ENCODE results near the gene GPC5. TPM values are rescaled to one million over a fixed set of nuclear protein-coding genes. Genes with fewer than 3 reads are reported as not detected.
"Not testable (repeated sequence)": the region's sequence is repeated elsewhere in the genome, so short reads cannot be mapped to it uniquely, and the experiment has no call there.

GPC5 gene
- total RNA-seq, 1 donor = not detected

- TF ChIP-seq, protein P1, sequence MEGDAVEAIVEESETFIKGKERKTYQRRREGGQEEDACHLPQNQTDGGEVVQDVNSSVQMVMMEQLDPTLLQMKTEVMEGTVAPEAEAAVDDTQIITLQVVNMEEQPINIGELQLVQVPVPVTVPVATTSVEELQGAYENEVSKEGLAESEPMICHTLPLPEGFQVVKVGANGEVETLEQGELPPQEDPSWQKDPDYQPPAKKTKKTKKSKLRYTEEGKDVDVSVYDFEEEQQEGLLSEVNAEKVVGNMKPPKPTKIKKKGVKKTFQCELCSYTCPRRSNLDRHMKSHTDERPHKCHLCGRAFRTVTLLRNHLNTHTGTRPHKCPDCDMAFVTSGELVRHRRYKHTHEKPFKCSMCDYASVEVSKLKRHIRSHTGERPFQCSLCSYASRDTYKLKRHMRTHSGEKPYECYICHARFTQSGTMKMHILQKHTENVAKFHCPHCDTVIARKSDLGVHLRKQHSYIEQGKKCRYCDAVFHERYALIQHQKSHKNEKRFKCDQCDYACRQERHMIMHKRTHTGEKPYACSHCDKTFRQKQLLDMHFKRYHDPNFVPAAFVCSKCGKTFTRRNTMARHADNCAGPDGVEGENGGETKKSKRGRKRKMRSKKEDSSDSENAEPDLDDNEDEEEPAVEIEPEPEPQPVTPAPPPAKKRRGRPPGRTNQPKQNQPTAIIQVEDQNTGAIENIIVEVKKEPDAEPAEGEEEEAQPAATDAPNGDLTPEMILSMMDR (IDR thresholded peaks at IDR 0.05; ENCODE audit: insufficient read depth, low read depth, low read length) = no peak
- no peak for DNase-seq (ENCODE audit: low read depth)
- no peak overlapping the region for H3K4me3 ChIP-seq (ENCODE audit: low read depth, low read length)
Observed at GRCh38 chr13:91774397-91774796, 376.0 kb downstream of the GPC5 start.

DNA sequence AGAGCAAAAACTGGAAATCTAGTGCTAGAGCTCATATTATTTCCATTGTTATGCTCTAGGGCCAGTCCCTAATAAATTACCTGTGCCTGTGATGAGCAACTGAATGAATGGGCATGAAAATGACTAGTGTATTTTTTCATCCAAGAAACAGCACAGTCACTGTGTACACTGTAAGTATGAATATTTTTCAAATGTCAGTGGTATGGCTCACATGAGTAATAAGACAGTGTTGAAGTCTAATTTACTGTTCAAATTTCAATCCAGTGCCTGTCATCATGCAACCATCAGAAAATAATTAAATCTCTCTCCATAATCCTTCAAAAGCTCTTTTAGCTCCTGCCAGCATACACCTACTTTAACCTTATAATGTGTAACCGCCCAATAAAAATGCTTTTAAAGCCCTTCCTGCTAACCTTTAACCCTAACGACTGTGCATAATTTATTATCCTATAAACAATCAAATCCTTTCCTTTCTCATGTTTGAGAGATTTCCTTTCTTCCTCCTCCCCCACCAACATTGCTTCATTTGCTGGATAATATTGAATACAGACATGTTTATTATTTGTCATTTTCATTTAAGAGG lies 378.3 kb downstream of the GPC5 start:
- H3K4me3 ChIP-seq (ENCODE audit: low read depth, low read length) = no peak overlapping the region
- DNase-seq (ENCODE audit: low read depth) = no peak
- TF ChIP-seq, protein P1 (IDR thresholded peaks at IDR 0.05; ENCODE audit: insufficient read depth, low read depth, low read length) = no peak

- TF ChIP-seq, protein P1 (IDR thresholded peaks at IDR 0.05; ENCODE audit: insufficient read depth, low read depth, low read length) = no peak
- DNase-seq (ENCODE audit: low read depth) = no peak
- no peak overlapping the region for H3K4me3 ChIP-seq (ENCODE audit: low read depth, low read length)
Observed at GRCh38 chr13:91778123-91778522, 379.7 kb downstream of the GPC5 start.

GRCh38 chr13:91781982-91782691 lies 383.7 kb downstream of the GPC5 start:
- DNase-seq (ENCODE audit: low read depth); H3K4me3 ChIP-seq (ENCODE audit: low read depth, low read length): not testable (repeated sequence)

- DNase-seq (ENCODE audit: low read depth) = no peak
- TF ChIP-seq, protein P1 (IDR thresholded peaks at IDR 0.05; ENCODE audit: insufficient read depth, low read depth, low read length) = no peak
- H3K4me3 ChIP-seq (ENCODE audit: low read depth, low read length) = no peak overlapping the region
Observed at GRCh38 chr13:91785431-91786119, 387.2 kb downstream of the GPC5 start.

DNA sequence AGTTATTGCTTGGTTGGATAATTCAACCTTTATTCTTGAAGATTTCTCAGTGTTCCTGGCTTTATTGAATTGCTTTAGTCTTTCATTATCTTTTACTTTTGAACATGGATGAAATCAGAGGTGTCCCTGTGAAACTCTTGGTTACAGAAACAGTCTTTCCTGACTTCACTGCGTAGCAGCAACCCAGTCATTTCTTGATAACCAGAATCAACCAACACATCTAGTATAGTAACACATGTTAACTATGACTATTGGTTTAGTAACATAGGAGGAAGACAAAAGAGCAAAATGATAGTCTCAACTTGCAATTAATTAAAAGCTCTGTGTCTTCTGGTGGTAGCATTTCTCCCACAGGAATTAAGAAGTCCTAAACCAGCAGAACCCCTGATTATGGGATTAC lies 393.6 kb downstream of the GPC5 start:
- DNase-seq (ENCODE audit: low read depth) = no peak
- TF ChIP-seq, protein P1 (IDR thresholded peaks at IDR 0.05; ENCODE audit: insufficient read depth, low read depth, low read length) = no peak

GRCh38 chr13:91797567-91797966 lies 399.1 kb downstream of the GPC5 start:
- no peak for DNase-seq (ENCODE audit: low read depth)
- TF ChIP-seq, protein P1 (IDR thresholded peaks at IDR 0.05; ENCODE audit: insufficient read depth, low read depth, low read length) = no peak
- H3K4me3 ChIP-seq (ENCODE audit: low read depth, low read length) = no peak overlapping the region

More for the DNA sequence above, 393.6 kb downstream of the GPC5 start:
- no peak overlapping the region for H3K4me3 ChIP-seq (ENCODE audit: low read depth, low read length)

- not testable (repeated sequence) for H3K4me3 ChIP-seq (ENCODE audit: low read depth, low read length); DNase-seq (ENCODE audit: low read depth)
Observed at GRCh38 chr13:91798338-91798737, 399.9 kb downstream of the GPC5 start.

DNA sequence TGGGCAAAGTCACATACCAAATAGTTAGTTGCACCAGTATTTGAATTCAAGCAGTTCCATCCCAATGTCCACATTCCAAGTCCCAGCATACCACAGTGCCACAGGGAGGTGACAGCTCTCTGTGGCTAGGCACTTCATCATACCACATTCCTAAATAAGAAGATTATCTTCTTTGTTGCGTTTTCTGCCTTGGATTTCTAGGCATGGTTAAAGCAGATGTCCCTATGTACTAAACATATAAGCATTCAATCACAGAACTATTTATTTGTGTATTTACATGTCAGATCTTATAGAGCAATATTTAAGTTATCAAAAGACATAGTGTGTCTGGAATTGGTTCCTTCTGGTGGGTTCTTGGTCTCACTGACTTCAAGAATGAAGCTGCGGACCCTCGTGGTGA lies 403.4 kb downstream of the GPC5 start:
- DNase-seq (ENCODE audit: low read depth); H3K4me3 ChIP-seq (ENCODE audit: low read depth, low read length): not testable (repeated sequence)
